Liver (tissue), 9 donors: ENCODE measurements around the gene SNRNP27. TPM values are rescaled to one million over a fixed set of nuclear protein-coding genes. Genes with fewer than 3 reads are reported as not detected.

Experiments used
- DNase-seq: peaks from one replicate; pipeline ENCODE4 v3.0.0-alpha.2; 2017; ENCODE audit warnings: low spot score
- H3K27ac ChIP-seq, 2 donors: one replicate each; pipeline ENCODE4 v1.7.0; 2013; ENCODE audit warnings: inconsistent platforms in 2 of 2, low read length in 2 of 2, control low read depth in 1 of 2, low read depth in 1 of 2, mild to moderate bottlenecking in 1 of 2
- H3K27me3 ChIP-seq, 4 donors: one replicate each; pipeline versions ENCODE4 v1.6.1 to v1.7.0; 2013; ENCODE audit warnings: low read length in 3 of 4, inconsistent platforms in 1 of 4, mild to moderate bottlenecking in 1 of 4, moderate library complexity in 1 of 4; ENCODE audit not compliant: control insufficient read depth in 4 of 4, insufficient read depth in 4 of 4
- H3K36me3 ChIP-seq, 4 donors: one replicate each; pipeline versions ENCODE4 v1.6.1 to v1.7.0; 2013; ENCODE audit warnings: low read length in 3 of 4, mild to moderate bottlenecking in 3 of 4, low read depth in 1 of 4, moderate library complexity in 1 of 4; ENCODE audit not compliant: control insufficient read depth in 4 of 4, insufficient read depth in 3 of 4
- H3K4me1 ChIP-seq, 4 donors: one replicate each; pipeline versions ENCODE4 v1.6.1 to v1.7.0; 2013; ENCODE audit warnings: low read length in 3 of 4, mild to moderate bottlenecking in 3 of 4, moderate library complexity in 1 of 4; ENCODE audit not compliant: control insufficient read depth in 4 of 4, insufficient read depth in 4 of 4
- H3K4me3 ChIP-seq, 3 donors: one replicate each; pipeline versions ENCODE4 v1.6.1 to v1.7.0; 2013; ENCODE audit warnings: low read length in 3 of 3, control low read depth in 1 of 3, low read depth in 1 of 3, mild to moderate bottlenecking in 1 of 3
- H3K9ac ChIP-seq, 2 donors: one replicate each; pipeline ENCODE4 v1.7.0; 2013; ENCODE audit warnings: low read length in 2 of 2, mild to moderate bottlenecking in 2 of 2, moderate library complexity in 2 of 2, control low read depth in 1 of 2, low read depth in 1 of 2
- H3K9me3 ChIP-seq, 4 donors: one replicate each; pipeline versions ENCODE4 v1.6.1 to v1.7.0; 2013; ENCODE audit warnings: low read length in 3 of 4; ENCODE audit not compliant: control insufficient read depth in 4 of 4
- ATF3 ChIP-seq: IDR thresholded peaks from 2 replicates; pipeline ENCODE4 v1.6.1; 2016; ENCODE audit warnings: antibody characterized with exemption
- CTCF ChIP-seq: fragments of 150-350 bp; IDR thresholded peaks from 2 replicates; pipeline ENCODE4 v1.5.1; 2017; ENCODE audit warnings: improper control_type of control experiment, low read depth, low read length; ENCODE audit not compliant: missing input control
- EGR1 ChIP-seq, 2 donors: IDR thresholded peaks; 2 replicates each; pipeline ENCODE4 v1.6.1; 2016 to 2018; ENCODE audit warnings: antibody characterized with exemption in 2 of 2, low read depth in 2 of 2
- FOXA1 ChIP-seq: IDR thresholded peaks from 2 replicates; pipeline ENCODE4 v1.6.1; 2016; ENCODE audit warnings: antibody characterized with exemption
- FOXA2 ChIP-seq: IDR thresholded peaks from 2 replicates; pipeline ENCODE4 v1.6.1; 2016; ENCODE audit warnings: antibody characterized with exemption
- GABPA ChIP-seq, 2 donors: IDR thresholded peaks in 1 of 2; conservative IDR thresholded peaks in 1 of 2; 2 replicates each; pipeline ENCODE4 v1.6.1; 2016; ENCODE audit warnings: antibody characterized with exemption in 2 of 2, mild to moderate bottlenecking in 1 of 2, moderate library complexity in 1 of 2
- HNF4A ChIP-seq, 2 donors: conservative IDR thresholded peaks; 2 replicates each; pipeline ENCODE4 v1.6.1; 2016; ENCODE audit warnings: antibody characterized with exemption in 2 of 2, mild to moderate bottlenecking in 2 of 2
- HNF4G ChIP-seq: IDR thresholded peaks from 2 replicates; pipeline ENCODE4 v1.6.1; 2016; ENCODE audit warnings: antibody characterized with exemption
- JUND ChIP-seq, 2 donors: IDR thresholded peaks; 2 replicates each; pipeline ENCODE4 v1.6.1; 2016; ENCODE audit warnings: antibody characterized with exemption in 2 of 2
- MAX ChIP-seq: IDR thresholded peaks from 2 replicates; pipeline ENCODE4 v1.6.1; 2016; ENCODE audit warnings: antibody characterized with exemption
- NR2F2 ChIP-seq: IDR thresholded peaks from 2 replicates; pipeline ENCODE4 v1.6.1; 2016; ENCODE audit warnings: antibody characterized with exemption
- RAD21 ChIP-seq, 2 donors: IDR thresholded peaks; 2 replicates each; pipeline ENCODE4 v1.6.1; 2016; ENCODE audit warnings: antibody characterized with exemption in 2 of 2, mild to moderate bottlenecking in 2 of 2
- REST ChIP-seq: IDR thresholded peaks from 2 replicates; pipeline ENCODE4 v1.6.1; 2016; ENCODE audit warnings: antibody characterized with exemption, mild to moderate bottlenecking
- RXRA ChIP-seq, 2 donors: IDR thresholded peaks; 2 replicates each; pipeline ENCODE4 v1.6.1; 2017 to 2018; ENCODE audit warnings: antibody characterized with exemption in 2 of 2, mild to moderate bottlenecking in 1 of 2
- SP1 ChIP-seq: IDR thresholded peaks from 2 replicates; pipeline ENCODE4 v1.6.1; 2018; ENCODE audit warnings: antibody characterized with exemption, mild to moderate bottlenecking
- TAF1 ChIP-seq: conservative IDR thresholded peaks from 2 replicates; pipeline ENCODE4 v1.6.1; 2016; ENCODE audit warnings: antibody characterized with exemption, mild to moderate bottlenecking
- YY1 ChIP-seq: IDR thresholded peaks from 2 replicates; pipeline ENCODE4 v1.6.1; 2016; ENCODE audit warnings: antibody characterized with exemption, mild to moderate bottlenecking
- ZBTB33 ChIP-seq: IDR thresholded peaks from 2 replicates; pipeline ENCODE4 v1.6.1; 2016; ENCODE audit warnings: antibody characterized with exemption
- WGBS: extraction: QIAGEN DNeasy Blood & Tissue Kit; methylation state at CpG from one replicate; pipeline ENCODE4 v1.1.7; 2013; 5-methylcytosine and 5-hydroxymethylcytosine counted together
- polyA plus RNA-seq, 2 donors: library from polyadenylated mRNA; stranded (reverse) in 1 of 2; unstranded in 1 of 2; fragments of 200-250 nt in 1 of 2; fragments of >200 nt in 1 of 2; fragmentation: Nextera tagmentation in 1 of 2; extraction: Ambion mirVana in 1 of 2; gene quantifications; one replicate each; pipeline versions ENCODE4 v1.2.1 to v1.2.3, GENCODE V29; 2013 to 2015
- total RNA-seq, 2 donors: library from RNA; depleted of rRNA; stranded (reverse); fragments of >200 nt; gene quantifications; one replicate each; pipeline ENCODE4 v1.2.3, GENCODE V29; 2014
- donor health status: healthy.
- donor health status: healthy.
- donor health status: healthy.
- donor health status: healthy.
- donor health status: healthy.

The SNRNP27 gene
- total RNA-seq: 10 to 100 TPM; 16.8 to 19.7 TPM
- polyA plus RNA-seq: 10 to 100 TPM; 20.4 to 28.7 TPM

- Histone ChIP-seq H3K27me3 (no peaks in the 10 kb centered on the region), H3K9me3 (no peaks in the 10 kb centered on the region), H3K4me3 (peak within 1 kb of the TSS; percentile 91 to 94 (median 93)), H3K27ac (peak within 1 kb of the TSS; percentile 75 to 90), H3K9ac (peak within 1 kb of the TSS; percentile 91 to 98), H3K4me1 (peaks cover 5 to 9% (median 7%) of the 10 kb centered on the region in 4 donors), H3K36me3 (peaks cover 1 to 27% (median 23%) of the 10 kb centered on the region in 4 donors)
- TF ChIP-seq HNF4A (conservative IDR thresholded peaks at IDR 0.05) (no peak), ZBTB33 (no peak), MAX (peak; percentile 55), YY1 (peak; percentile 75), ATF3 (no peak), RAD21 (IDR thresholded peaks at IDR 0.05) (peak; percentile 9 to 15), TAF1 (peak; percentile 99), FOXA1 (no peak), RXRA (IDR thresholded peaks at IDR 0.05) (peak in 1 of 2 donors; percentile 6), JUND (IDR thresholded peaks at IDR 0.05) (peak in 1 of 2 donors; percentile 63), FOXA2 (no peak), GABPA (IDR thresholded peaks at IDR 0.05 in 1 of 2, conservative IDR thresholded peaks at IDR 0.05 in 1 of 2) (peak; percentile 93 to 97), CTCF (no peak), SP1 (no peak), REST (peak; percentile 95), EGR1 (IDR thresholded peaks at IDR 0.05; ENCODE audit: low read depth in 2 of 2) (peak; percentile 59 to 79), NR2F2 (no peak), HNF4G (no peak)
- under 1% methylated on average over 32 of the region's 32 CpGs for WGBS
- peak; percentile 84 for DNase-seq
These were observed at the start of gene SNRNP27 for GRCh38 chr2:69893684-69894551. TSS of gene SNRNP27 (plus strand) at chr2:69893956. CDS start at chr2:69893985, 29 bp downstream.
